Measurements from ENCODE around the gene ADCYAP1R1.

Gene ADCYAP1R1

DNA sequence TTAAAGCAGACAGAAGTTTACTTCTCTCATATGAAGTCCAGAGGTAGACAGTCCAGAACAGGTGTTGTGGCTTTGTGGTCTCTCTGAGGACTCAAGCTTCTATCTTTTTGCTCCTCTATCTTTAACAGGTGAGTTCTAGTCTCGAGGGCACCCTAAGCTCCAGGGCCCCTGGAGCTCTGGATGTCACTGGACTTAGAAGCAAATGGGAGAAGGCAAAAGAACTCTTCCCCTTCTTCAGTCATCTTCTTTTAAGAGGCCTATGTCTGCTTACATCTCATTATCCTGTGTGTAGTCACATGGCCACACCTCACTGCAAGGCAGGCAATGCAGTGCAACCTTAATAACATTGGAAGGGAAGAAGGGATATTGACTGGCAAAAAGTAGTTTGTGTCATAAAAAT, 61.6 kb downstream of the ADCYAP1R1 start:
- H3K4me1 ChIP-seq (ENCODE audit: control insufficient read depth in 1 of 2, insufficient read depth in 2 of 2, low read length in 2 of 2) = no peaks in the 10 kb centered on the region
- H3K27me3 ChIP-seq (ENCODE audit: control insufficient read depth in 1 of 2, insufficient read depth in 2 of 2, low read length in 2 of 2) = peaks cover 0 to 14% of the 10 kb centered on the region in 2 donors
- H3K9ac ChIP-seq (ENCODE audit: low read depth in 1 of 2, low read length in 2 of 2) = no peak overlapping the region
- H3K36me3 ChIP-seq (ENCODE audit: control insufficient read depth in 1 of 2, insufficient read depth in 2 of 2, low read length in 2 of 2) = no peaks in the 10 kb centered on the region
- no peak overlapping the region for H3K27ac ChIP-seq (ENCODE audit: low read depth, low read length)
- H3K4me3 ChIP-seq (ENCODE audit: low read depth in 1 of 2, low read length in 2 of 2) = no peak overlapping the region
- H3K9me3 ChIP-seq (ENCODE audit: control insufficient read depth in 1 of 2, low read length in 2 of 2) = no peaks in the 10 kb centered on the region

- no peak overlapping the region for H3K9ac ChIP-seq (ENCODE audit: low read depth in 1 of 2, low read length in 2 of 2)
- peaks cover 4 to 14% of the 10 kb centered on the region in 2 donors for H3K27me3 ChIP-seq (ENCODE audit: control insufficient read depth in 1 of 2, insufficient read depth in 2 of 2, low read length in 2 of 2)
- no peaks in the 10 kb centered on the region for H3K36me3 ChIP-seq (ENCODE audit: control insufficient read depth in 1 of 2, insufficient read depth in 2 of 2, low read length in 2 of 2)
- no peaks in the 10 kb centered on the region for H3K4me1 ChIP-seq (ENCODE audit: control insufficient read depth in 1 of 2, insufficient read depth in 2 of 2, low read length in 2 of 2)
- no peak overlapping the region for H3K4me3 ChIP-seq (ENCODE audit: low read depth in 1 of 2, low read length in 2 of 2)
- H3K9me3 ChIP-seq (ENCODE audit: control insufficient read depth in 1 of 2, low read length in 2 of 2) = no peaks in the 10 kb centered on the region
- H3K27ac ChIP-seq (ENCODE audit: low read depth, low read length) = no peak overlapping the region
These were observed 62.7 kb downstream of the ADCYAP1R1 start for GRCh38 chr7:31114593-31115343.

DNA sequence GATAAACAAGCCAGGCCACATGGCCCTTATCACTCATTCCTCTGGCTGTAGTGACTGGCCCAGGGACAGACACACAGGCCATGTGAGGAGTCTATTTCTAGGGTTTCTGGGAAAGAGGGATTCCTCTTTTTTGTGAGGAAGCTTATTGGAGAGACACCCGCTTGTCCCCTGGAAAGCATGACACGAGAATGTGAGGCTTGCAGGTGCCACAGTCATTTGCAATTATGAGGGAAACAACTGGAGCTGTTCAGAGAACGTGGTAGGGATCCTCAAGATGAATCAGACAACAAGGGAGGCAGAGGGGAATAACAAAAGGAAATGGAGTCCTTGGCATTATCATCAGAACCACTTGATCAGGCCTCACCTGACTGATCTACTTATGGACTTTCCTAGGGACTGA, 64.5 kb downstream of the ADCYAP1R1 start:
- H3K36me3 ChIP-seq (ENCODE audit: control insufficient read depth in 1 of 2, insufficient read depth in 2 of 2, low read length in 2 of 2) = no peaks in the 10 kb centered on the region
- H3K27me3 ChIP-seq (ENCODE audit: control insufficient read depth in 1 of 2, insufficient read depth in 2 of 2, low read length in 2 of 2) = peaks cover 4 to 14% of the 10 kb centered on the region in 2 donors
- H3K4me3 ChIP-seq (ENCODE audit: low read depth in 1 of 2, low read length in 2 of 2) = no peak overlapping the region
- no peak overlapping the region for H3K9ac ChIP-seq (ENCODE audit: low read depth in 1 of 2, low read length in 2 of 2)
- no peak overlapping the region for H3K27ac ChIP-seq (ENCODE audit: low read depth, low read length)
- no peaks in the 10 kb centered on the region for H3K4me1 ChIP-seq (ENCODE audit: control insufficient read depth in 1 of 2, insufficient read depth in 2 of 2, low read length in 2 of 2)
- no peaks in the 10 kb centered on the region for H3K9me3 ChIP-seq (ENCODE audit: control insufficient read depth in 1 of 2, low read length in 2 of 2)

GRCh38 chr7:31119249-31119648, 67.1 kb downstream of the ADCYAP1R1 start:
- Histone ChIP-seq H3K27ac (ENCODE audit: low read depth, low read length) (no peak overlapping the region), H3K4me1 (ENCODE audit: control insufficient read depth in 1 of 2, insufficient read depth in 2 of 2, low read length in 2 of 2) (no peaks in the 10 kb centered on the region), H3K36me3 (ENCODE audit: control insufficient read depth in 1 of 2, insufficient read depth in 2 of 2, low read length in 2 of 2) (no peaks in the 10 kb centered on the region), H3K4me3 (ENCODE audit: low read depth in 1 of 2, low read length in 2 of 2) (no peak overlapping the region), H3K9ac (ENCODE audit: low read depth in 1 of 2, low read length in 2 of 2) (no peak overlapping the region), H3K9me3 (ENCODE audit: control insufficient read depth in 1 of 2, low read length in 2 of 2) (no peaks in the 10 kb centered on the region), H3K27me3 (ENCODE audit: control insufficient read depth in 1 of 2, insufficient read depth in 2 of 2, low read length in 2 of 2) (peaks cover 4 to 11% of the 10 kb centered on the region in 2 donors)

- Histone ChIP-seq H3K27ac (ENCODE audit: low read depth, low read length) (no peak overlapping the region), H3K9me3 (ENCODE audit: control insufficient read depth in 1 of 2, low read length in 2 of 2) (no peaks in the 10 kb centered on the region), H3K36me3 (ENCODE audit: control insufficient read depth in 1 of 2, insufficient read depth in 2 of 2, low read length in 2 of 2) (no peaks in the 10 kb centered on the region), H3K27me3 (ENCODE audit: control insufficient read depth in 1 of 2, insufficient read depth in 2 of 2, low read length in 2 of 2) (peaks cover 4 to 11% of the 10 kb centered on the region in 2 donors), H3K4me3 (ENCODE audit: low read depth in 1 of 2, low read length in 2 of 2) (no peak overlapping the region), H3K9ac (ENCODE audit: low read depth in 1 of 2, low read length in 2 of 2) (no peak overlapping the region), H3K4me1 (ENCODE audit: control insufficient read depth in 1 of 2, insufficient read depth in 2 of 2, low read length in 2 of 2) (no peaks in the 10 kb centered on the region)
These were observed 68.8 kb downstream of the ADCYAP1R1 start for GRCh38 chr7:31120800-31121513.

DNA sequence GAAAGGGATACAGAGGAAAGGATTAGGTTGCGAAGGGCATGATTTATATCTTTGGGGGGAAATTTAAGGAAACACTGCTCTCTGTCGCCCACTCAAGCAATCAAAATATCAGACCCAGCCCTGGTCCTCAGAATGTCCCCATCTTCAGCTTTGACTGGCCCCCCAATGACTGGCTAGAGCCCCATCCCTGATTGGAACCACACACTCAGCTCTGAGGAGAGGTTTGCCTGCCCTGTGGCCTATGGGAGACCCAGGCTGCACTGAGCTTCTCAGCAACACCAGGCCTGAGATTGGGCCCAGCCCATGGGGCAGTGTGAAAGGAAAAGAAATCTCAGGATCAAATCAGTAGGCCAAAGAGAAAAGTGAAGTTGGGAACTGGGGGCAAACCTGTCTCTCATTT, 69.5 kb downstream of the ADCYAP1R1 start:
- H3K27ac ChIP-seq (ENCODE audit: low read depth, low read length) = no peak overlapping the region
- no peaks in the 10 kb centered on the region for H3K9me3 ChIP-seq (ENCODE audit: control insufficient read depth in 1 of 2, low read length in 2 of 2)
- H3K36me3 ChIP-seq (ENCODE audit: control insufficient read depth in 1 of 2, insufficient read depth in 2 of 2, low read length in 2 of 2) = no peaks in the 10 kb centered on the region
- H3K27me3 ChIP-seq (ENCODE audit: control insufficient read depth in 1 of 2, insufficient read depth in 2 of 2, low read length in 2 of 2) = peaks cover 4 to 5% of the 10 kb centered on the region in 2 donors
- H3K4me1 ChIP-seq (ENCODE audit: control insufficient read depth in 1 of 2, insufficient read depth in 2 of 2, low read length in 2 of 2) = no peaks in the 10 kb centered on the region
- H3K4me3 ChIP-seq (ENCODE audit: low read depth in 1 of 2, low read length in 2 of 2) = no peak overlapping the region
- H3K9ac ChIP-seq (ENCODE audit: low read depth in 1 of 2, low read length in 2 of 2) = no peak overlapping the region

DNA sequence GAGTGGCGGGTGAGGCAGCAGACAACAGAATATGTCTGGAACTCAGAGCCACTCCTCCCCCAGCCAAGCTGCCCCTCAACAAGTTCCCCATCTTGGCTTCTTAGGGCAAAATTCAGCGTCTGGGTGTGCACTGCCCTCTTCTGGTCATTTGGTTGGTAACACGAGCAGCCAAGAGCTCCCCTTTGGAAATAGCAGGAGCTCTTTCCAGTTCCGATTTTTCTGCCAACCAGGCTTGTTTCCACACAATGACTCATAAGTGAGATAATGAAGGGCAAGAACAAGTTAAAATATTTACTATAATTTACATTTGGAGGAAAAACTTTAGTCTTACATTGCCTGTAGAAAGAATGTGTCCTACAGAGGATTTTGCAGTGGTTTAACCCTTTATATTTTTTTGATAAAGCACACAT, 70.5 kb downstream of the ADCYAP1R1 start:
- H3K27ac ChIP-seq (ENCODE audit: low read depth, low read length) = no peak overlapping the region
- no peak overlapping the region for H3K4me3 ChIP-seq (ENCODE audit: low read depth in 1 of 2, low read length in 2 of 2)
- H3K9ac ChIP-seq (ENCODE audit: low read depth in 1 of 2, low read length in 2 of 2) = no peak overlapping the region

DNA sequence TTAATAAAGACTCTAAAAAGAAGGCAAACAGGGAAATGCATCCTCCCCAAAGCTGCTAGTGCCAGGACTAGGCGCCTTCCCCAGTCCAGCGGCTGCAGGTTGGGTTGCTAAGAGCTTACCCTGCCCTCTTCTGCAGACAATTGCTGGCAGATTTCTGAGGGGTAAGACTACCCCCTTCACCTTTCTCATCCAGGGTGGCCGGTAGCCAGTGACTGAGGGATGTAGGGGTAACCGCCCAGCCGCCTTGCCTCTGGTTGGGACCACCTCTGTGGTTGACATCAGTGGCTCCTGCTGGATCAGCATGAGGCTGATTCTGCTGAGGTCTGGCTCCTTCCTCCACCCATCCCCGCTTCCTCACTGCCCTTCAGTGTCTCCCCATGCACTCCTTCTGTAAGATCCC, 71.2 kb downstream of the ADCYAP1R1 start:
- no peak overlapping the region for H3K9ac ChIP-seq (ENCODE audit: low read depth in 1 of 2, low read length in 2 of 2)
- H3K9me3 ChIP-seq (ENCODE audit: control insufficient read depth in 1 of 2, low read length in 2 of 2) = no peaks in the 10 kb centered on the region
- no peak overlapping the region for H3K27ac ChIP-seq (ENCODE audit: low read depth, low read length)
- H3K27me3 ChIP-seq (ENCODE audit: control insufficient read depth in 1 of 2, insufficient read depth in 2 of 2, low read length in 2 of 2) = peaks cover 4% of the 10 kb centered on the region in 2 donors
- no peaks in the 10 kb centered on the region for H3K4me1 ChIP-seq (ENCODE audit: control insufficient read depth in 1 of 2, insufficient read depth in 2 of 2, low read length in 2 of 2)
- H3K36me3 ChIP-seq (ENCODE audit: control insufficient read depth in 1 of 2, insufficient read depth in 2 of 2, low read length in 2 of 2) = no peaks in the 10 kb centered on the region
- H3K4me3 ChIP-seq (ENCODE audit: low read depth in 1 of 2, low read length in 2 of 2) = no peak overlapping the region

More for the DNA sequence above, 70.5 kb downstream of the ADCYAP1R1 start:
- H3K36me3 ChIP-seq (ENCODE audit: control insufficient read depth in 1 of 2, insufficient read depth in 2 of 2, low read length in 2 of 2) = no peaks in the 10 kb centered on the region
- no peaks in the 10 kb centered on the region for H3K4me1 ChIP-seq (ENCODE audit: control insufficient read depth in 1 of 2, insufficient read depth in 2 of 2, low read length in 2 of 2)
- H3K27me3 ChIP-seq (ENCODE audit: control insufficient read depth in 1 of 2, insufficient read depth in 2 of 2, low read length in 2 of 2) = peaks cover 0 to 4% of the 10 kb centered on the region in 2 donors
- H3K9me3 ChIP-seq (ENCODE audit: control insufficient read depth in 1 of 2, low read length in 2 of 2) = no peaks in the 10 kb centered on the region

DNA sequence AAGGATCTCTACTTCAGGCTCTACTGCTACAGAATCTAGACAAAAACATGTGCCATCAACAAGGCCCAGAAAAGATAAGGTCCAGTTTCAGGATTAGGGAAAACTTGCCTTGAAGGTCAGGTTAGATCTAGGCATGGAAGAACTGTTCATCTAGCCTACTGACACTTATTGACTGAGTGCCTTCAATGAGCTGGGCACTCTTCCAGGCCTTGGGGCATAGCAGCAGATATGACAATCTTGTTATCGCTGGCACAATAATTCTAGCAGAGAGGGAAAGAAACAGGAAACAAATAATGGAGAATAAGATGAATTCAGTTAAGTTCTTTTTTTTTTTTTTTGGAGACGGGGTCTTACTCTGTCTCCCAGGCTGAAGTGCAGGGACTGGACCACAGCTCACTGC, 71.6 kb downstream of the ADCYAP1R1 start:
- no peaks in the 10 kb centered on the region for H3K4me1 ChIP-seq (ENCODE audit: control insufficient read depth in 1 of 2, insufficient read depth in 2 of 2, low read length in 2 of 2)
- no peak overlapping the region for H3K27ac ChIP-seq (ENCODE audit: low read depth, low read length)
- no peaks in the 10 kb centered on the region for H3K9me3 ChIP-seq (ENCODE audit: control insufficient read depth in 1 of 2, low read length in 2 of 2)
- H3K9ac ChIP-seq (ENCODE audit: low read depth in 1 of 2, low read length in 2 of 2) = no peak overlapping the region
- H3K4me3 ChIP-seq (ENCODE audit: low read depth in 1 of 2, low read length in 2 of 2) = no peak overlapping the region
- H3K27me3 ChIP-seq (ENCODE audit: control insufficient read depth in 1 of 2, insufficient read depth in 2 of 2, low read length in 2 of 2) = peaks cover 4% of the 10 kb centered on the region in 2 donors
- H3K36me3 ChIP-seq (ENCODE audit: control insufficient read depth in 1 of 2, insufficient read depth in 2 of 2, low read length in 2 of 2) = no peaks in the 10 kb centered on the region

GRCh38 chr7:31125171-31125570, 73.1 kb downstream of the ADCYAP1R1 start:
- H3K4me1 ChIP-seq (ENCODE audit: control insufficient read depth in 1 of 2, insufficient read depth in 2 of 2, low read length in 2 of 2) = no peaks in the 10 kb centered on the region
- H3K27ac ChIP-seq (ENCODE audit: low read depth, low read length) = no peak overlapping the region
- H3K9ac ChIP-seq (ENCODE audit: low read depth in 1 of 2, low read length in 2 of 2) = no peak overlapping the region
- H3K9me3 ChIP-seq (ENCODE audit: control insufficient read depth in 1 of 2, low read length in 2 of 2) = no peaks in the 10 kb centered on the region
- H3K27me3 ChIP-seq (ENCODE audit: control insufficient read depth in 1 of 2, insufficient read depth in 2 of 2, low read length in 2 of 2) = peaks cover 0 to 4% of the 10 kb centered on the region in 2 donors
- H3K36me3 ChIP-seq (ENCODE audit: control insufficient read depth in 1 of 2, insufficient read depth in 2 of 2, low read length in 2 of 2) = no peaks in the 10 kb centered on the region
- H3K4me3 ChIP-seq (ENCODE audit: low read depth in 1 of 2, low read length in 2 of 2) = no peak overlapping the region
